H1 (cell line): ENCODE data around the gene SLC7A8.

Source experiments
- BRCA1 ChIP-seq: IDR thresholded peaks from 2 replicates; pipeline ENCODE4 v1.6.1; 2012; ENCODE audit warnings: low read depth, low read length, improper control_type of control experiment
- CBX8 ChIP-seq: fragments of 300-800, 300-1000 bp; sonication (generic); IDR thresholded peaks from 2 replicates; pipeline ENCODE4 v1.7.1; 2016; ENCODE audit warnings: low read depth, low read length, borderline replicate concordance
- GABPA ChIP-seq: IDR thresholded peaks from 2 replicates; pipeline ENCODE4 v1.6.1; 2011; ENCODE audit warnings: mild to moderate bottlenecking, low read length, moderate library complexity, borderline replicate concordance; ENCODE audit not compliant: insufficient read depth
- GTF2F1 ChIP-seq: IDR thresholded peaks from 2 replicates; pipeline ENCODE4 v1.6.1; 2012; ENCODE audit warnings: low read depth, low read length, improper control_type of control experiment, borderline replicate concordance
- HDAC6 ChIP-seq: IDR thresholded peaks from one replicate; pipeline ENCODE4 v1.7.1; 2012; ENCODE audit warnings: low read depth, mild to moderate bottlenecking, inconsistent platforms, low read length, moderate library complexity
- MAFK ChIP-seq: IDR thresholded peaks from 2 replicates; pipeline ENCODE4 v1.6.1; 2012; ENCODE audit warnings: low read depth, mild to moderate bottlenecking, improper control_type of control experiment, low read length
- POLR2A ChIP-seq, 2 experiments: IDR thresholded peaks; 1 replicate in 1 of 2; 2 replicates in 1 of 2; pipeline ENCODE4 v1.6.1; 2011; ENCODE audit warnings: low read depth in 2 of 2, low read length in 2 of 2, mild to moderate bottlenecking in 2 of 2; ENCODE audit errors: control extremely low read depth in 1 of 2
- SIN3A ChIP-seq, 2 experiments: IDR thresholded peaks in 1 of 2; conservative IDR thresholded peaks in 1 of 2; 2 replicates each; pipeline ENCODE4 v1.6.1; 2011 to 2012; ENCODE audit warnings: low read length in 2 of 2, improper control_type of control experiment in 1 of 2, low read depth in 1 of 2, mild to moderate bottlenecking in 1 of 2

- TF ChIP-seq HDAC6 (no peak), POLR2A (IDR thresholded peaks at IDR 0.05; ENCODE audit: control extremely low read depth in 1 of 2, low read depth in 2 of 2, low read length in 2 of 2) (peak; percentile 86 to 89), BRCA1 (no peak), CBX8 (no peak), SIN3A (conservative IDR thresholded peaks at IDR 0.05 in 1 of 2, IDR thresholded peaks at IDR 0.05 in 1 of 2; ENCODE audit: low read depth in 1 of 2, low read length in 2 of 2) (no peak), GABPA (no peak), GTF2F1 (no peak), MAFK (no peak)
Measured at GRCh38 chr14:23183479-23183878, at the start of gene SLC7A8.
